NCI-H187 (cell line): ENCODE data around the gene FCF1.

Source experiments
- DNase-seq, 2 experiments: peaks; one replicate each; lab custom pipeline; 2025; lab: John Stamatoyannopoulos, UW

The FCF1 gene

GRCh38 chr14:74712499-74713394 is at the start of gene FCF1, which contains the start of gene AREL1:
Gene FCF1, plus strand, starts transcription at chr14:74713144. Its CDS starts 54 bp downstream, at chr14:74713198.
Gene AREL1, minus strand, starts transcription at chr14:74713080. Its CDS starts 27,465 bp downstream, at chr14:74685615.
- no peak for DNase-seq

- DNase-seq: no peak
These were observed 49.1 kb upstream of the FCF1 start for GRCh38 chr14:74663884-74664283.

GRCh38 chr14:74664717-74665116 is 48.2 kb upstream of the FCF1 start:
- DNase-seq: no peak

- DNase-seq: no peak
These were observed 45.2 kb upstream of the FCF1 start for GRCh38 chr14:74667758-74668157.

GRCh38 chr14:74669256-74669655 is 43.7 kb upstream of the FCF1 start:
- DNase-seq: no peak

- no peak for DNase-seq
These were observed 43.1 kb upstream of the FCF1 start for GRCh38 chr14:74669846-74670245.

GRCh38 chr14:74670726-74671411 is 42.1 kb upstream of the FCF1 start:
- no peak for DNase-seq

- no peak for DNase-seq
These were observed 41.2 kb upstream of the FCF1 start for GRCh38 chr14:74671789-74672188.

GRCh38 chr14:74673768-74674167 is 39.2 kb upstream of the FCF1 start:
- no peak for DNase-seq

- DNase-seq: no peak
These were observed 37.7 kb upstream of the FCF1 start for GRCh38 chr14:74675219-74675618.

GRCh38 chr14:74682169-74682952 is 30.6 kb upstream of the FCF1 start:
- DNase-seq: no peak

GRCh38 chr14:74683406-74683805 is 29.5 kb upstream of the FCF1 start:
- no peak for DNase-seq

GRCh38 chr14:74684434-74684833 is 28.5 kb upstream of the FCF1 start:
- no peak for DNase-seq

GRCh38 chr14:74685056-74685455 is 27.9 kb upstream of the FCF1 start:
- DNase-seq: no peak

- DNase-seq: no peak
These were observed 26.8 kb upstream of the FCF1 start for GRCh38 chr14:74685921-74686678.

- no peak for DNase-seq
These were observed 21.5 kb upstream of the FCF1 start for GRCh38 chr14:74691456-74691855.

- DNase-seq: no peak
These were observed 19.8 kb upstream of the FCF1 start for GRCh38 chr14:74693191-74693590.

- DNase-seq: no peak
These were observed 17.5 kb upstream of the FCF1 start for GRCh38 chr14:74695406-74695805.

GRCh38 chr14:74697011-74697410 is 15.9 kb upstream of the FCF1 start:
- DNase-seq: no peak

GRCh38 chr14:74697543-74697942 is 15.4 kb upstream of the FCF1 start:
- DNase-seq: no peak

- no peak for DNase-seq
These were observed 15.0 kb upstream of the FCF1 start for GRCh38 chr14:74697976-74698375.

- DNase-seq: no peak
These were observed 14.5 kb upstream of the FCF1 start for GRCh38 chr14:74698465-74698864.
